HG02798 (cell line): ENCODE measurements around the gene KRT16.
"Not testable (repeated sequence)": the region's sequence is repeated elsewhere in the genome, so short reads cannot be mapped to it uniquely, and the experiment has no call there.

Experiments
- ATAC-seq: cut with Tn5 transposase; IDR thresholded peaks from one replicate; pipeline ENCODE4 v1.9.1; 2021; ENCODE audit warnings: mild to moderate bottlenecking; ENCODE audit not compliant: unreplicated experiment, poor library complexity

Gene KRT16

GRCh38 chr17:41629316-41629715 lies 16.7 kb upstream of the KRT16 start:
- no peak for ATAC-seq

DNA sequence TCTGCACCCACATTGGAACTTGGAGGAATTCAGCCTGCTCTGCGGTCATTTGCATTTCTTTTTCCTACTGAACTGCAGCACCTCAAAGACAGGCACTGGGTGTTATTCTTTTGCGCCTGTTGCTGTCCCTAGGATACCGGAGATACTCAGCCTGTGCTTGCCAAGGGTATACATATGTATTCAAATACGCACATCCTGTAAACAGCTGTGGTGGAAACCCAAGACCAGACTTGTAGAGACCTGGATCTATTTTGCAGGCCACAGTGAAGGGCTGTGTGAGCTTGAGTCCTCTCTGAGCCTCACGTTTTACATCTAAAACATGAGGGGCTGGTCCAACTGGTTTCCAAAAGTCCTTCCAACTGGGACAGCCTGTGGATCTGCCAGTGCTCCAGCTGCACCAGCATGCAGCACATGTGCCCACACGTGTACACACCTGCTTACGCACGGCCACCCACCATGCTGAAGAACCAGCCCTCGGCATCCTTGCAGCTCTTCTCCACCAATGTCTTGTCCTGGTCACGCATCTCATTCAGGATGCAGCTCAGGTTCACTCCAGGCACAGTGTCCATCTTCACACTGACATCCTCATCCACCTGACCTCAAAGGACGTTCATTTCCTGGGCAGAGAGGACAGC lies 16.2 kb upstream of the KRT16 start:
- not testable (repeated sequence) for ATAC-seq

DNA sequence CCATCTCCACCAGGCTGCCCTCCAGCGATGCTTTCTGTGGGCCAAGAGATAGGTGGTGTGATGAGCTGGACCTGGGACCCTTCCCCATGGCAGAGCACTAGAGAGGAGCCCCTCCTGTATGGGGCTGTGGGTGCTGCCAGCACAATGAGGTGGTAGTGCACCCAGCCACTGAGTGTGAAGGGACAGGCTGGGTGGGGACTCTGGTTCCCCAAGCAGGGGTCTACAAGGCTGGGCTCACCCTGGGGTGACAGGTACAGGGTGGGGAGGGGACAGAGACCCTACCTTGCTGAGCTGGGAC lies 15.5 kb upstream of the KRT16 start:
- ATAC-seq: not testable (repeated sequence)

DNA sequence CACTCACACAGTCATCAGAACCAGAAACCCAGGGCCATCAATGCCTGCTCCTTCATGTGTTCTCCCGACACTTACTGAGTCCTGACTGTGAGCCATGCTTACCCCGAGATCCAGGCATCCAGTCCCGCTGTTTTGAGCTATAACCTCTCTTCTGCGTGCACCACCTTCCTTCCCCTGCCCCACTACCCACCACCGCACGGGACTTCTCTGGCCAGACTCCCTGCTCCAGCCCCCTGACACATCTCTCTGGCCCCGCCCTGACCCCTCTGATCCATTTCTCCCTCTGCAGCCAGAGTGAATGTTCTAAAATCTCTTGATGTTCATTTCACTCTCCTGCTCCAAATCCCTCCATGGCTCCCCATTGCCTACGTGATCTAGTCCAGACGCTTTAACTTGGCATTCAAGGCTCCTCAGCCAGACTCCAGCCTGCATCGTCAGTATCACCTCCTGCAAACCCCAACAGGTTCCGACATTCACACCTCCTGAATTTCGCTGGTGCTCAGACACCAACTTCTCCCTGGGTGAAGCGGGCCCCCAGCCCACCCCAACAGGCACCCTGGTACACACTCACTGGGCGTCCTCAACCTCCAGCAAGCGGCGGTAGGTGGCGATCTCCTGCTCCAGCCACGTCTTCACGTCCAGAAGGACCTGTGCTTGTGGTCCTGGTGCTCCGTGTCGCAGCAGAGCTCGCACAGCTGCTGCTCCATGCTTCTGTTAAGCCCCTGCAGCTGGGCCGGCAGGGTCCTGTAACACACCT lies 14.9 kb upstream of the KRT16 start:
- ATAC-seq: no peak

- not testable (repeated sequence) for ATAC-seq
These were observed 14.3 kb upstream of the KRT16 start for GRCh38 chr17:41626914-41627295.

DNA sequence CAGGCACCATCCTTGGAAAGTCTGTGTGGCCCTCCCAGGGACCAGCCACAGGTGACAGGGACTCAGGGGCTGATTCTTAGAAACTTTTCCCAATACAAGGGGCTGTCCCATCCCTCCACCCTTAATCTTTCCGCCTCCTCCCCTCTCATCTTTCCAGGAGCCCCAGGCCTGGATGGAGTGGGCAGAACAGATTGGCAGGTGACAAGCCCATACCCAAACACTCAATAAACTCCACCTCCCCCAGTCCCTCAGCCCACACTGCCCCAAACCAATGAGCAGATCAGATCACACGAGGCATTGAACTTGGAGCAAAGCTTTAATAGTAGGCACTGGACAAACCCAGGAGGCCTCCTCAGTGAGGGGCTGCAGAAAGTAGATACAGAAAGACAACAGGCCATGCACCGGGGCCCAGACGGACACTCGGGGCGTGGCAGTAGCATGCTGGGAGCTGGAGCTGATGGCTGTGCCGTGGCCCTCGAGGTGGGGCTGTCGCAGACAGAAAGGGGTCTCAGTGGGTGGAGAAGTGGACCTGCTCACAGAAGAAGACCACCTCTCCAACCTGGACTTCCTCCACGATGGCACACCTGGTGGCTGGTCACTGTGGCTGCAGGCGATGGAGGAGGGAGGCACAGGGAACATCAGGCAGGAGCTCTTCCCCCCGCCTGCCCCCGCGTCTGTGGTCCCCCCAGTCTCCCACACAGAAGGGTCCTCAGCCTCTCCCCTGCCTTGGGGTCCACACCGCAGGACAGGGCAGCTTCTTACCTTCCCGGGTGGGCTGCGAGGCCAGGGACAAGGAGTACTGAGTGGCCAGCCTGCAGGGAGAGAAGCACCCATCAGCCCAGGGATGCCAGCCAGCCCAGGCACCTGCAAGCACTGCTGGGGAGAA lies 13.7 kb upstream of the KRT16 start:
- not testable (repeated sequence) for ATAC-seq

- no peak for ATAC-seq
These were observed 13.0 kb upstream of the KRT16 start for GRCh38 chr17:41625602-41626001.

DNA sequence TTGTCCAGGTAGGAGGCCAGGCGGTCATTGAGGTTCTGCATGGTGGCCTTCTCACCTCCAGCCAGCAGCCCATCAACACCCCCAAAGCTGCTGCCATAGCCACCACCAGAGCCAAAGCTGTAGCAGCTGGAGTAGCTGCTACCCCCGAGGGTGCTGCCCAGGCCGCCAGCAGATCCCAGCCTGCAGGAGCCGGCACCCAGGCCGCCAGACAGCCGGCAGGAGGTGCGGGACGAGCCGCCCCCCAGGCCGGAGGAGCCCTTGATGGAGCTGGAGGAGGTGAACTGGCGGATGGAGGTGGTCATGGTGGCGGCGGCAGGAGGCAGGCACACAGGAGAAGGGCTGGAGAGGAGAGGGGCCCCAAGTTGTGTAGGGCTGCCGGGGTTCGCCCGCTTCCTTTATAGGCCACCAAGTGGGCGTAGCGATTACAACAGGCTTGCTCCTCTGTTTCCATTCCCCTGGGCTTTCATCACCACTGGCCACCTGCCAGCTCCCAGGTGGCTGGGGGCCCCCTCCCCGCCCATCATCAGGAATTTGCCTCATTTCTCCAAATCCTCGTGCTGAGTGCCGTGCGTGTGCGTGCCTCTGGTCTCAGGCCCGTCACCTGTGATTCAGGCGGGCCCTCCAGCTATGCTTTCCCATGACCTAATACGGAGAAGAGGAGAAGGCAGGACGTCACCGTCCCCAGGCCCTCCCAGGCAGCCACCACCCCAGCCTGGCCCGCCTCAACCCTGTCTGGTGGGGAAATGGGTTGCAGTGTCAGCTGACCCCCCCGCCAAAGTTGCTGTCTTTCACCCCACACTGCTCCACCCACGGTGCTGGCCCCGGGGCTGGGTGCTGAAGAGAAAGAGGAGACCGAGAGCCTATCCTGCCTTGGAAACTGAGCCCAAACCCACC lies 11.9 kb upstream of the KRT16 start, which contains the start of gene KRT17:
Gene KRT17 (minus strand): TSS at position 368 of the 894 bp plus-strand sequence. CDS start 66 bp downstream, at position 302.
- ATAC-seq: no peak

GRCh38 chr17:41623184-41623861 lies 10.8 kb upstream of the KRT16 start:
- not testable (repeated sequence) for ATAC-seq

GRCh38 chr17:41622340-41623183 lies 10.0 kb upstream of the KRT16 start:
- not testable (repeated sequence) for ATAC-seq

DNA sequence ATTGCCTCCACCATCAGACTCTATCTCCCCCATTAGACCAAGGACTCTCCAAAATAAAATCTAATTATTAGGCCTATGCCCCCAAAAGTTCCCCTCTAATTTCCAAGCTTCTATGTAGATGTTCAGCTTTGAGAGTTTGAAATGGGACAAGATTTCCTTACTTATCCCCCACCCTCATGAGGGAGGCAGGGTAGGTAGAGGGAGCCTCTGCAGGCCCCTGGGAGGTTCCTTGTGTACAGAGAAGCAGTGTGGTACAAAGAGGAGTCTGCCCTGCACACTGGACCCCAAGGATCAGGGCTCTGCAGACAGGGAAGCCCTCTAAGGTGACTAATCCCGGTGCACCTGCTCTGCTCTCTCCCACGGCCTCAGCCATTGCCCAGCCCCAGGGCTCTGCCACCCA lies 9.3 kb upstream of the KRT16 start:
- no peak for ATAC-seq

DNA sequence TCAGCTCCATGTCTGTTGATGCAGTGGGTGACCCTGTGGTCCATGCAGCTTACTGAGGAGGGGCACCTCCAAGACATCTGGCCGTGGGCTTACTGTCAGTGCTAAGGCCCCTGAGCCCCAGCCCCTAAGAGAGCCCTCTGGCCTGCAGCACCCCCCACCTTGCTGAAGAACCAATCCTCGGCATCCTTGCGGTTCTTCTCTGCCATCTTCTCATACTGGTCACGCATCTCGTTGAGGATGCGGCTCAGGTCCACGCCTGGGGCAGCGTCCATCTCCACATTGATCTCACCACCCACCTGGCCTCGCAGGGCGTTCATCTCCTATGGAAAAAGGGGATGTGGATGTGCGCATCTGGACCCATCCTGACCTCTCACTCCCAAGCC lies 8.9 kb upstream of the KRT16 start:
- ATAC-seq: not testable (repeated sequence)

DNA sequence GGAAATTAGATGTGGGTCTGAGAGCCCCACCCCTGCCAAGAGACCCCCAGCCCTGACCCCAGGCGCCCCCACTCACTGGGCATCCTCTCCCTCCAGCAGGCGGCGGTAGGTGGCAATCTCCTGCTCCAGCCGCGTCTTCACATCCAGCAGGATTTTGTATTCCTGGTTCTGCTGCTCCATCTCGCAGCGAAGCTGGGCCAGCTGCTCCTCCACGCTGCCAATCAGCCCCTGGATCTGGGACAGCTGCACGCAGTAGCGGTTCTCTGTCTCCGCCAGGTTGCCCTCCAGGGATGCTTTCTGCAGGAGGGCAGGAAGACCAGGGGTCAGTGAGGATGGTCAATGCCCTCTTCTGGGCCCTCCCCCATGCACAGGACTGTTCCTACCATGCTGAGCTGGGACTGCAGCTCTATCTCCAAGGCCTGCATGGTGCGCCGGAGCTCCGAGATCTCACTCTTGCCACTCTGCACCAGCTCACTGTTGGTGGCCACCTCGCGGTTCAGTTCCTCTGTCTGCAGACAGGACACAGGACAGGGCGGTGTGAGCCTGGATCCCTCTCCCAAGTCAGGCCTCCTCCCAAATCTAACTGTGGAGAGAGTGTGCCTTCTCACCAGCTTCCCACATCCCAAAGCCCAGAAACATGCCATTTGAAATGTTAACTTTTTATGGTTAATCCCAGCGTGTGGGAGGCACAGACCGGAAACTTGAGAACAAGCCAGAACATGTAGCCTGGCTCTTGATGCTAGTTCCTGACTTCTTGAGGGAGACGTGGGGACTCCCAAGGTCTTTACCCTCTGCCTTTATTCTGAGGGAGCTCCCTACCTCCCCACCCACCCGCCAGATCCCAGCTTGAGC lies 8.2 kb upstream of the KRT16 start:
- ATAC-seq: no peak

DNA sequence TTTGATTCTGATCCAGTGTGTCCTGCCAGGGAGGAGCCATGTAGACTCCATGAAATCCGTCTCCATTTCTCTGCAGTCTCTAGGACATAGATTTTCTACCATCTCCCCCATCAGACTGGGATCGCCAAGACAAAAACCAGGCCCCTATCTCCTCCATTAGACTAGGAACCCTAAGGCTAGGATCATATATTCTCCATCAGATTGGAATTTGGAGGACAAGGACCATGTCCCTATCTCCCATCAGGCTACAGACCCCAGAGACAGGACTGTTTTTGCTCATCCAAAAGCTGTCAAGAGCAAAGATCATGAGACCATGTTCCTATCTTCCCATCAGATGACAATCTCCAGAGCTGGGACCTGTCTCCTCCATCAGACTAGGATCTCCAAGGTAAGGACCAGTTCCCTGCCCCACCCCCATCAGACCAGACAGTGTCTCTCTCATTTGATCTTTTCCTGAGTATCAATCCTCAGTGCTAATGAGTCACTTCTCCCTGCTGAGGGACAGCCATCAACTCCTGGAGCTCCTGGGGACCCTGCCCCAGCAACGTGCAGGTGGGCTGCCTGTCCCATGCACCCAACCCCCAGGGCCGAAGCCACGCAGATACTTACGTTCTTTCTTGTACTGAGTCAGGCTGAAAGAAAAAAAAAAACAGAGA lies 7.5 kb upstream of the KRT16 start:
- ATAC-seq: not testable (repeated sequence)

- ATAC-seq: no peak
These were observed 6.7 kb upstream of the KRT16 start for GRCh38 chr17:41619036-41619926.

DNA sequence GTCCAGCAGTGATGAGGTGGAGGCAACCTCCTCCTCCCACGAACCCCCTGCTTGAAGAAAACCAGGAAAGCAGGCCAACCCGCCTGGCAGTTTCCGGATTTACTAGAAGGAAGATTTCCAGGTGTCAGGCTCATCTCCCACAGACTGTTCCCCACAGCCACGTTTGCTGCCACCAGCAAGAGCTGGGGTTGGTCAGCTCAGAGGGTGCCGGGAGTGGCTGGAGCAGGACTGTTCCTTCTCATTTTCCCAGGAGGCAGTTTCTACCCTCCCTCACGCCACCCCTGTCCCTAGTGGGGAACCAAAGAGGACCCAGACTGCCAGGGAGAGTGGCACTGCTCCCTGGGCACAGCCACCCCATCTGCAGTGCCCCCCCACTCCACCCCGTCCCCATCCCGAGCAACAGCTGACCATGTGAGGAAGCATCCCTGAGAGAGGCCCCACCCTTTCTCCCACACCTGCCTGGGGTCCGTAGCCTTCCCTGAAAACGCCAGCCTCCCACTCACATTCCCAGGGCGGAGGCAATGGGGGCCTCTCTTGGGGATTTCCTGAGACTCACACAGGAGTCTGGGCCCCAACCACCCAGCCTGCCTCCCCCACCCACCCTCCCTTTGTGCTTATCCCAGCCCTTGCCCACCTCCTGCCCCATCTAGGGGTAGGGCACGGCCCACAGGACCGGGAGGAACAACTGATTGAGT lies 5.9 kb upstream of the KRT16 start:
- no peak for ATAC-seq
